GM15510 (cell line): ENCODE measurements around the gene FOLR2.
A peak's percentile ranks its signal among the peaks of the same experiment; 100 is the strongest.

Experiments used
- POLR2A ChIP-seq: IDR thresholded peaks from 3 replicates; pipeline ENCODE4 v1.6.1; 2011; ENCODE audit warnings: borderline replicate concordance; ENCODE audit not compliant: insufficient read length; ENCODE audit errors: extremely low read depth

Gene FOLR2

GRCh38 chr11:72208281-72208680, 8.3 kb upstream of the FOLR2 start:
- no peak for TF ChIP-seq POLR2A

- no peak for TF ChIP-seq POLR2A
These were observed 7.5 kb upstream of the FOLR2 start for GRCh38 chr11:72209101-72209500.

- no peak for TF ChIP-seq POLR2A
These were observed 1.2 kb downstream of the FOLR2 start for GRCh38 chr11:72217841-72218240.

GRCh38 chr11:72218251-72218745, 1.7 kb downstream of the FOLR2 start:
- TF ChIP-seq POLR2A, result no peak

- no peak for TF ChIP-seq POLR2A
These were observed 4.2 kb downstream of the FOLR2 start for GRCh38 chr11:72220696-72221363.

- TF ChIP-seq POLR2A, result no peak
These were observed 4.9 kb downstream of the FOLR2 start for GRCh38 chr11:72221386-72222075.

- no peak for TF ChIP-seq POLR2A
These were observed 5.7 kb downstream of the FOLR2 start for GRCh38 chr11:72222106-72222891.

GRCh38 chr11:72222907-72223614, 6.5 kb downstream of the FOLR2 start:
- peak; percentile 55 for TF ChIP-seq POLR2A

- peak; percentile 52 for TF ChIP-seq POLR2A
These were observed 7.3 kb downstream of the FOLR2 start for GRCh38 chr11:72223615-72224563.

- peak; percentile 31 for TF ChIP-seq POLR2A
These were observed 8.2 kb downstream of the FOLR2 start, which contains the start of gene INPPL1 for GRCh38 chr11:72224564-72225410. Gene INPPL1, plus strand, starts transcription at chr11:72224767. Its CDS starts 218 bp downstream, at chr11:72224985.

GRCh38 chr11:72225411-72225951, 8.9 kb downstream of the FOLR2 start:
- TF ChIP-seq POLR2A, result no peak

GRCh38 chr11:72226701-72227100, 10.1 kb downstream of the FOLR2 start:
- no peak for TF ChIP-seq POLR2A
